Measurements from ENCODE around the gene SNX22.

DNA sequence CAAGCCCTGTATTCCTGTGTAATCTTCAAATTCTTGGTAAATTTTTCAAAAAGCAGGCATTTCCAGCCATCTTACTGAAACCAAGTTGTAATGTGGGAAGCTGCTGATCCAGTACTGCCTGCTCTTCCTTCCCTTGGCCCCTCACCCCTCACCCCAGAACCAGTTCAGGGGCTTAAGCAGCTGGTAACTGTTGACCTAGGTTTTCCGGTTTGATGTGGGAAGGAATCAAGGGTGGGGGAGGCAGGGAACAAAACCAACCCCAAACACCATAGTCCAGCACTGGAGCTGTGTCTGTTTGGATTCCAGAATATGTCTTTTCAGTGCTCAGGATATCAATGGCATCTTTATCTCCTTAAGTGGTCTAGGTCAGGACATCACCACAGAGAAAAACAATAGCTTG is 29.1 kb upstream of the SNX22 start:
- TF ChIP-seq, protein P1, sequence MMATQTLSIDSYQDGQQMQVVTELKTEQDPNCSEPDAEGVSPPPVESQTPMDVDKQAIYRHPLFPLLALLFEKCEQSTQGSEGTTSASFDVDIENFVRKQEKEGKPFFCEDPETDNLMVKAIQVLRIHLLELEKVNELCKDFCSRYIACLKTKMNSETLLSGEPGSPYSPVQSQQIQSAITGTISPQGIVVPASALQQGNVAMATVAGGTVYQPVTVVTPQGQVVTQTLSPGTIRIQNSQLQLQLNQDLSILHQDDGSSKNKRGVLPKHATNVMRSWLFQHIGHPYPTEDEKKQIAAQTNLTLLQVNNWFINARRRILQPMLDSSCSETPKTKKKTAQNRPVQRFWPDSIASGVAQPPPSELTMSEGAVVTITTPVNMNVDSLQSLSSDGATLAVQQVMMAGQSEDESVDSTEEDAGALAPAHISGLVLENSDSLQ (IDR thresholded peaks at IDR 0.05): no peak
- TF ChIP-seq JUN (IDR thresholded peaks at IDR 0.05; ENCODE audit: borderline replicate concordance, low read depth, low read length) (no peak), JUN (CRISPR knock-in tag; IDR thresholded peaks at IDR 0.05; ENCODE audit: borderline replicate concordance) (no peak), TBL1XR1 (IDR thresholded peaks at IDR 0.05; ENCODE audit: low read length in 2 of 2) (no peak), MXI1 (IDR thresholded peaks at IDR 0.05; ENCODE audit: low read depth, low read length) (no peak), KLF6 (CRISPR knock-in tag; IDR thresholded peaks at IDR 0.05; ENCODE audit: borderline replicate concordance) (no peak), EZH2 (IDR thresholded peaks at IDR 0.05; ENCODE audit: borderline replicate concordance, low read depth, low read length) (no peak), BRF1 (IDR thresholded peaks at IDR 0.05; ENCODE audit: borderline replicate concordance, extremely low read depth, insufficient read length) (no peak), FOXM1 (IDR thresholded peaks at IDR 0.05; ENCODE audit: low read depth) (no peak), FOXM1 (CRISPR knock-in tag; IDR thresholded peaks at IDR 0.05; ENCODE audit: low read depth) (no peak), MYC (IDR thresholded peaks at IDR 0.05; ENCODE audit: low read depth, low read length) (no peak), MYC (CRISPR knock-in tag; IDR thresholded peaks at IDR 0.05; ENCODE audit: borderline replicate concordance, low read depth) (no peak), HLTF (IDR thresholded peaks at IDR 0.05) (no peak), PRPF4 (IDR thresholded peaks at IDR 0.05; ENCODE audit: insufficient read depth, low read depth, low read length, poor library complexity, severe bottlenecking) (no peak)
- TF ChIP-seq, protein P2, sequence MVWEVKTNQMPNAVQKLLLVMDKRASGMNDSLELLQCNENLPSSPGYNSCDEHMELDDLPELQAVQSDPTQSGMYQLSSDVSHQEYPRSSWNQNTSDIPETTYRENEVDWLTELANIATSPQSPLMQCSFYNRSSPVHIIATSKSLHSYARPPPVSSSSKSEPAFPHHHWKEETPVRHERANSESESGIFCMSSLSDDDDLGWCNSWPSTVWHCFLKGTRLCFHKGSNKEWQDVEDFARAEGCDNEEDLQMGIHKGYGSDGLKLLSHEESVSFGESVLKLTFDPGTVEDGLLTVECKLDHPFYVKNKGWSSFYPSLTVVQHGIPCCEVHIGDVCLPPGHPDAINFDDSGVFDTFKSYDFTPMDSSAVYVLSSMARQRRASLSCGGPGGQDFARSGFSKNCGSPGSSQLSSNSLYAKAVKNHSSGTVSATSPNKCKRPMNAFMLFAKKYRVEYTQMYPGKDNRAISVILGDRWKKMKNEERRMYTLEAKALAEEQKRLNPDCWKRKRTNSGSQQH (CRISPR knock-in tag; IDR thresholded peaks at IDR 0.05): no peak
- TF ChIP-seq, protein P3, sequence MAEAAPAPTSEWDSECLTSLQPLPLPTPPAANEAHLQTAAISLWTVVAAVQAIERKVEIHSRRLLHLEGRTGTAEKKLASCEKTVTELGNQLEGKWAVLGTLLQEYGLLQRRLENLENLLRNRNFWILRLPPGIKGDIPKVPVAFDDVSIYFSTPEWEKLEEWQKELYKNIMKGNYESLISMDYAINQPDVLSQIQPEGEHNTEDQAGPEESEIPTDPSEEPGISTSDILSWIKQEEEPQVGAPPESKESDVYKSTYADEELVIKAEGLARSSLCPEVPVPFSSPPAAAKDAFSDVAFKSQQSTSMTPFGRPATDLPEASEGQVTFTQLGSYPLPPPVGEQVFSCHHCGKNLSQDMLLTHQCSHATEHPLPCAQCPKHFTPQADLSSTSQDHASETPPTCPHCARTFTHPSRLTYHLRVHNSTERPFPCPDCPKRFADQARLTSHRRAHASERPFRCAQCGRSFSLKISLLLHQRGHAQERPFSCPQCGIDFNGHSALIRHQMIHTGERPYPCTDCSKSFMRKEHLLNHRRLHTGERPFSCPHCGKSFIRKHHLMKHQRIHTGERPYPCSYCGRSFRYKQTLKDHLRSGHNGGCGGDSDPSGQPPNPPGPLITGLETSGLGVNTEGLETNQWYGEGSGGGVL (CRISPR knock-in tag; IDR thresholded peaks at IDR 0.05): no peak

Measured in K562 (cell line).